Left ventricle myocardium inferior (tissue), 1 donor: ENCODE measurements around the gene PPM1E. TPM values are rescaled to one million over a fixed set of nuclear protein-coding genes. Genes with fewer than 3 reads are reported as not detected.
"Not testable (repeated sequence)": the region's sequence is repeated elsewhere in the genome, so short reads cannot be mapped to it uniquely, and the experiment has no call there.

ENCODE experiments used
- DNase-seq: peaks from one replicate; pipeline ENCODE4 v3.0.0-alpha.2; 2020
- H3K27ac ChIP-seq: fragments of 200-600 bp; replicated peaks from 2 replicates; pipeline ENCODE4 v1.8.0; 2021
- H3K27me3 ChIP-seq: fragments of 200-600 bp; 2 replicates; pipeline ENCODE4 v1.8.0; 2021; ENCODE audit warnings: low read depth
- H3K36me3 ChIP-seq: fragments of 200-600 bp; 2 replicates; pipeline ENCODE4 v1.8.0; 2021
- H3K4me1 ChIP-seq: fragments of 200-600 bp; 2 replicates; pipeline ENCODE4 v1.8.0; 2021
- H3K4me3 ChIP-seq: fragments of 200-600 bp; 2 replicates; pipeline ENCODE4 v1.8.0; 2021; ENCODE audit warnings: mild to moderate bottlenecking, moderate library complexity
- H3K9me3 ChIP-seq: fragments of 200-600 bp; replicated peaks from 2 replicates; pipeline ENCODE4 v1.8.0; 2021
- CTCF ChIP-seq: fragments of 200-600 bp; IDR thresholded peaks from 2 replicates; pipeline ENCODE4 v1.8.0; 2021; ENCODE audit warnings: antibody characterized with exemption, mild to moderate bottlenecking, borderline replicate concordance
- intact Hi-C: fragments of 100-400 bp; cut with micrococcal nuclease; formaldehyde crosslinking; loops from one replicate; pipeline ENCODE4 v1.11.0; 2022
- total RNA-seq: library from RNA; stranded (reverse); fragmentation: NEBNext Ultra II Directional; extraction: Animal tissue kit (Norgen Biotek cat#: 25700); gene quantifications from one replicate; pipeline ENCODE4 v1.2.1, GENCODE V29; 2021
- donor health status: DM: no; HTN: yes; CAD: no; lungs with severe emphysema.

The PPM1E gene
- total RNA-seq, 1 donor from 2014 or later, result 0.80 TPM

GRCh38 chr17:58947824-58948223 is 192.2 kb downstream of the PPM1E start:
- intact Hi-C loops, result no loop called here
- H3K36me3 ChIP-seq, result no peaks in the 10 kb centered on the region
- H3K27me3 ChIP-seq, result no peaks in the 10 kb centered on the region
- peaks cover 37% of the 10 kb centered on the region for H3K9me3 ChIP-seq
- H3K27ac ChIP-seq, result no peak overlapping the region
- TF ChIP-seq CTCF, result no peak
- no peaks in the 10 kb centered on the region for H3K4me1 ChIP-seq
- H3K4me3 ChIP-seq, result no peak overlapping the region
- no peak for DNase-seq

- DNase-seq, intact Hi-C loops, H3K27me3 ChIP-seq, H3K36me3 ChIP-seq, H3K4me3 ChIP-seq, H3K27ac ChIP-seq, H3K4me1 ChIP-seq: not testable (repeated sequence)
- H3K9me3 ChIP-seq, result peaks cover 27% of the 10 kb centered on the region
Measured at GRCh38 chr17:58954358-58954757, 198.7 kb downstream of the PPM1E start.

- Histone ChIP-seq H3K9me3 (no peaks in the 10 kb centered on the region), H3K4me1 (no peaks in the 10 kb centered on the region), H3K36me3 (no peaks in the 10 kb centered on the region), H3K4me3 (no peak overlapping the region), H3K27ac (no peak overlapping the region), H3K27me3 (no peaks in the 10 kb centered on the region)
- intact Hi-C loops, result no loop called here
- no peak for TF ChIP-seq CTCF
- DNase-seq, result no peak
Measured at GRCh38 chr17:58956997-58957724, 201.5 kb downstream of the PPM1E start.

- H3K4me3 ChIP-seq, H3K9me3 ChIP-seq, H3K36me3 ChIP-seq, H3K4me1 ChIP-seq, DNase-seq, intact Hi-C loops, H3K27me3 ChIP-seq, H3K27ac ChIP-seq: not testable (repeated sequence)
Measured at GRCh38 chr17:58957725-58958073, 202.0 kb downstream of the PPM1E start.

GRCh38 chr17:58960068-58960467 is 204.4 kb downstream of the PPM1E start:
- H3K4me1 ChIP-seq, result no peaks in the 10 kb centered on the region

GRCh38 chr17:58965221-58965620 is 209.6 kb downstream of the PPM1E start:
- Histone ChIP-seq H3K27me3 (no peaks in the 10 kb centered on the region), H3K36me3 (no peaks in the 10 kb centered on the region), H3K4me3 (no peak overlapping the region), H3K27ac (no peak overlapping the region), H3K9me3 (no peaks in the 10 kb centered on the region), H3K4me1 (no peaks in the 10 kb centered on the region)
- intact Hi-C loops, result no loop called here
- DNase-seq, result no peak
- TF ChIP-seq CTCF, result no peak

More at GRCh38 chr17:58960068-58960467, 204.4 kb downstream of the PPM1E start:
- Histone ChIP-seq H3K27ac (no peak overlapping the region), H3K36me3 (no peaks in the 10 kb centered on the region), H3K9me3 (no peaks in the 10 kb centered on the region), H3K4me3 (no peak overlapping the region), H3K27me3 (no peaks in the 10 kb centered on the region)
- TF ChIP-seq CTCF, result no peak
- DNase-seq, result no peak
- intact Hi-C loops, result no loop called here
